Endothelial cell of umbilical vein (primary cell): ENCODE data around the gene PPP1R1C. TPM values are rescaled to one million over a fixed set of nuclear protein-coding genes. Genes with fewer than 3 reads are reported as not detected.

Experiments
- BruUV-seq: library from RNA; stranded (reverse); fragments of 400-500 nt; replicated peaks from 2 replicates; lab custom pipeline; 2021; lab: Mats Ljungman, UMichigan
- CTCF ChIA-PET: fragments of 300-600, 350-600 bp; sonication (Branson Sonifier 250); formaldehyde crosslinking; loops from one replicate; lab custom pipeline; 2021; ENCODE audit warnings: antibody characterized with exemption, inconsistent platforms; lab: Charles Lee
- POLR2A ChIA-PET: fragments of 300-600, 350-600 bp; sonication (Branson Sonifier 250); formaldehyde crosslinking; loops from one replicate; lab custom pipeline; 2021; ENCODE audit warnings: antibody characterized with exemption, inconsistent platforms; lab: Charles Lee
- DNase-seq: peaks from one replicate; pipeline ENCODE4 v3.0.0-alpha.2; 2011; ENCODE audit warnings: low read depth, low spot score
- FAIRE-seq: peaks from 2 replicates; lab custom pipeline; 2011; peaks lifted over from hg19 to GRCh38; lab: Jason Lieb, UNC
- H2AFZ ChIP-seq: 2 replicates; pipeline ENCODE4 v1.6.0; 2012; ENCODE audit warnings: low read depth, low read length, control low read depth, inconsistent platforms
- H3K27ac ChIP-seq: 2 replicates; pipeline ENCODE4 v1.5.1; 2011; ENCODE audit warnings: low read depth, mild to moderate bottlenecking, control low read depth, low read length, moderate library complexity; ENCODE audit not compliant: insufficient read depth
- H3K27me3 ChIP-seq, 2 experiments: 2 replicates each; pipeline versions ENCODE4 v1.6.0 to v1.6.1; 2011; ENCODE audit warnings: low read length in 2 of 2, mixed read lengths in 1 of 2; ENCODE audit not compliant: control insufficient read depth in 2 of 2, insufficient read depth in 2 of 2
- H3K36me3 ChIP-seq, 2 experiments: 2 replicates in 1 of 2; 3 replicates in 1 of 2; pipeline ENCODE4 v1.5.1; 2011; ENCODE audit warnings: low read length in 2 of 2, mild to moderate bottlenecking in 1 of 2, moderate library complexity in 1 of 2; ENCODE audit not compliant: control insufficient read depth in 2 of 2, insufficient read depth in 2 of 2; ENCODE audit errors: extremely low read depth in 1 of 2
- H3K4me1 ChIP-seq: 3 replicates; pipeline ENCODE4 v1.5.1; 2011; ENCODE audit warnings: mild to moderate bottlenecking, low read length; ENCODE audit not compliant: control insufficient read depth, insufficient read depth; ENCODE audit errors: extremely low read depth
- H3K4me2 ChIP-seq: 2 replicates; pipeline ENCODE4 v1.6.1; 2011; ENCODE audit warnings: low read length, control low read depth, mixed read lengths; ENCODE audit not compliant: insufficient read depth
- H3K4me3 ChIP-seq, 3 experiments: fragments of 200-600 bp in 1 of 3; sonication (generic), shearing (Covaris generic) in 1 of 3; replicated peaks in 1 of 3; 2 replicates each; pipeline ENCODE4 v1.5.1; 2011 to 2016; ENCODE audit warnings: control low read depth in 3 of 3, low read length in 3 of 3, mild to moderate bottlenecking in 2 of 3, inconsistent platforms in 1 of 3, low read depth in 1 of 3, moderate library complexity in 1 of 3; ENCODE audit not compliant: insufficient read depth in 1 of 3
- H3K79me2 ChIP-seq: 2 replicates; pipeline ENCODE4 v1.6.0; 2012; ENCODE audit warnings: low read length, inconsistent platforms; ENCODE audit not compliant: control insufficient read depth, insufficient read depth
- H3K9ac ChIP-seq: replicated peaks from 2 replicates; pipeline ENCODE3; 2011; ENCODE audit warnings: low read length, control low read depth; ENCODE audit not compliant: insufficient read depth; ENCODE audit errors: extremely low read depth
- H3K9me1 ChIP-seq: replicated peaks from 3 replicates; pipeline ENCODE4 v1.6.0; 2011; ENCODE audit warnings: mild to moderate bottlenecking, low read length; ENCODE audit not compliant: control insufficient read depth, insufficient read depth; ENCODE audit errors: extremely low read depth
- H3K9me3 ChIP-seq: replicated peaks from 2 replicates; pipeline ENCODE4 v1.5.1; 2012; ENCODE audit warnings: low read length, inconsistent platforms; ENCODE audit not compliant: control insufficient read depth, insufficient read depth
- H4K20me1 ChIP-seq: replicated peaks from 2 replicates; pipeline ENCODE3; 2011; ENCODE audit warnings: mild to moderate bottlenecking, low read length; ENCODE audit not compliant: control insufficient read depth, insufficient read depth; ENCODE audit errors: extremely low read depth
- CTCF ChIP-seq, 2 donors: IDR thresholded peaks; 1 replicate in 1 of 2; 2 replicates in 1 of 2; pipeline ENCODE4 v1.5.1; 2011; ENCODE audit warnings: low read length in 2 of 2, mild to moderate bottlenecking in 2 of 2, moderate library complexity in 2 of 2, control low read depth in 1 of 2, inconsistent platforms in 1 of 2, low read depth in 1 of 2; ENCODE audit not compliant: insufficient read depth in 1 of 2; ENCODE audit errors: extremely low read depth in 1 of 2
- EZH2 ChIP-seq: IDR thresholded peaks from 2 replicates; pipeline ENCODE4 v1.6.1; 2012; ENCODE audit warnings: borderline replicate concordance, low read depth, mild to moderate bottlenecking, moderate library complexity, low read length, inconsistent platforms; ENCODE audit not compliant: severe bottlenecking
- FOS ChIP-seq: IDR thresholded peaks from 2 replicates; pipeline ENCODE4 v1.6.1; 2011; ENCODE audit warnings: mild to moderate bottlenecking, low read length, moderate library complexity, borderline replicate concordance; ENCODE audit not compliant: insufficient read depth
- GATA2 ChIP-seq: IDR thresholded peaks from 2 replicates; pipeline ENCODE4 v1.7.0; 2011; ENCODE audit warnings: low read depth, mild to moderate bottlenecking, moderate library complexity, mixed read lengths, low read length; ENCODE audit not compliant: insufficient read length, insufficient read depth
- JUN ChIP-seq: IDR thresholded peaks from 2 replicates; pipeline ENCODE4 v1.6.1; 2011; ENCODE audit warnings: borderline replicate concordance, low read depth; ENCODE audit not compliant: insufficient read length, insufficient read depth
- MAX ChIP-seq: IDR thresholded peaks from 2 replicates; pipeline ENCODE4 v1.6.1; 2011; ENCODE audit not compliant: insufficient read depth, insufficient read length
- MYC ChIP-seq: IDR thresholded peaks from one replicate; pipeline ENCODE4 v1.6.1; 2011; ENCODE audit warnings: mild to moderate bottlenecking, low read depth, low read length
- POLR2A ChIP-seq: IDR thresholded peaks from 2 replicates; pipeline ENCODE4 v1.6.1; 2012; ENCODE audit warnings: low read depth, mild to moderate bottlenecking, control low read depth, low read length
- POLR2AphosphoS5 ChIP-seq: IDR thresholded peaks from 2 replicates; pipeline ENCODE4 v1.6.1; 2012; ENCODE audit warnings: low read depth, mild to moderate bottlenecking, control low read depth, low read length, moderate library complexity; ENCODE audit not compliant: insufficient read depth
- dilution Hi-C: fragments of 300-500 bp; cut with MboI; formaldehyde crosslinking; loops from one replicate; pipeline ENCODE4 v1.15.0; 2019; ENCODE audit warnings: low sequenced_read_pairs; ENCODE audit not compliant: extremely low pct_ligation_motif_present
- intact Hi-C: fragments of 100-400 bp; cut with micrococcal nuclease; formaldehyde crosslinking; loops from one replicate; pipeline ENCODE4 v1.10.0; 2022
- polyA plus RNA-seq, 4 experiments: library from polyadenylated mRNA; depleted of rRNA in 3 of 4; stranded (reverse) in 3 of 4; unstranded in 1 of 4; fragments of >200 nt; gene quantifications; 2 replicates each; pipeline versions ENCODE4 v1.2.1 to v1.2.3, GENCODE V29; 2011 to 2012; ENCODE audit warnings: missing spikeins in 1 of 4
- total RNA-seq: library from RNA; stranded (reverse); gene quantifications from 2 replicates; pipeline ENCODE4 v1.2.3, GENCODE V29; 2021

Gene PPP1R1C
- total and polyA plus RNA-seq, 2 donors (not counting 3 experiments of a cell fraction or from before 2014, with no cell fraction given): 0.26 TPM; not detected in 1

GRCh38 chr2:182080493-182080892, 94.8 kb downstream of the PPP1R1C start:
- ChIA-PET POLR2A (no interaction called here), CTCF (interaction anchor here (0.6 to 1.4 kb wide), 2 partner anchors 10 to 365 kb away, joined by 3 read pairs; no protein-coding TSS in a partner anchor)
- no peak overlapping the region for H3K9ac ChIP-seq
- intact Hi-C loops: no loop called here
- peaks cover 6% of the 10 kb centered on the region for H3K4me1 ChIP-seq
- H3K9me1 ChIP-seq: no peaks in the 10 kb centered on the region
- no peaks in the 10 kb centered on the region for H3K9me3 ChIP-seq
- no peak overlapping the region for H2AFZ ChIP-seq
- H3K27ac ChIP-seq: no peak overlapping the region
- no peaks in the 10 kb centered on the region for H4K20me1 ChIP-seq
- DNase-seq (no peak), FAIRE-seq (no peak)
- dilution Hi-C loops: no loop called here
- TF ChIP-seq MAX: no peak
- no peak for TF ChIP-seq EZH2
- no peak for TF ChIP-seq GATA2
- no peak for TF ChIP-seq POLR2A
- no peak for TF ChIP-seq CTCF (IDR thresholded peaks at IDR 0.05; ENCODE audit: extremely low read depth in 1 of 2, insufficient read depth in 1 of 2, low read depth in 1 of 2, low read length in 2 of 2)
- TF ChIP-seq POLR2AphosphoS5: no peak
- no peak for TF ChIP-seq MYC
- no peak for TF ChIP-seq JUN
- TF ChIP-seq FOS: no peak
- BruUV-seq: no TSS peak
- no peak overlapping the region for H3K4me3 ChIP-seq
- no peak overlapping the region for H3K4me2 ChIP-seq
- H3K27me3 ChIP-seq: no peaks in the 10 kb centered on the region
- no peaks in the 10 kb centered on the region for H3K79me2 ChIP-seq
- H3K36me3 ChIP-seq: no peaks in the 10 kb centered on the region
